Measurements from ENCODE around the gene HNRNPH3.

The HNRNPH3 gene

DNA sequence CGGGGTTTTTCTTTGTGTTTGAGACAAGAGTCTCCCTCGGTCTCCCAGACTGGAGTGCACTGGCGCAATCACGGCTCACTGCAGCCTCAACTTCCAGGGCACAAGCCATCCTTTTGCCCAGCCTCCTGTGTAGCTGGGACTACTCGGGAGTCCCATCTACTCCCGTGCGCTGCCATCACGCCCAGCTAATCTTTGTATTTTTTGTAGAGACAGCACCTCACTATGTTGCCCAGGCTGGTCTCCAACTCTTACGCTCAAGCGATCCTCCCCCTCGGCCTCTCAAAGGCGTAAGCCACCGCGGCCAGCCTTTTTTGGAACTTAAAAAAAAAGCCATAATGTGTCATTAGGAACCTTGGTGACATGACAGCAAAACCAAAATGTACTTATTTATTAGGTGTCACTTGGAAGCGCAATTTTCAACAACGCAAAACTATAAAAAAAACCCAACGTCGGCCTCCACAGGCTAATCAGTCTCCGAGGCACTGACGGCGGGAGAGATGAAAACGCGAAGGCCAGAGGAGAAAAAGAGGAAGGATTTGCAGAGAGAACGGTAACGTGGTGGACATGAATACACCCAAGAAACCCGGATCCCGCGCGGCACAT lies 911 bp upstream of the HNRNPH3 start:
- peak in 30 of 51 donors; percentile 8 to 89 (median 38) for DNase-seq

DNA sequence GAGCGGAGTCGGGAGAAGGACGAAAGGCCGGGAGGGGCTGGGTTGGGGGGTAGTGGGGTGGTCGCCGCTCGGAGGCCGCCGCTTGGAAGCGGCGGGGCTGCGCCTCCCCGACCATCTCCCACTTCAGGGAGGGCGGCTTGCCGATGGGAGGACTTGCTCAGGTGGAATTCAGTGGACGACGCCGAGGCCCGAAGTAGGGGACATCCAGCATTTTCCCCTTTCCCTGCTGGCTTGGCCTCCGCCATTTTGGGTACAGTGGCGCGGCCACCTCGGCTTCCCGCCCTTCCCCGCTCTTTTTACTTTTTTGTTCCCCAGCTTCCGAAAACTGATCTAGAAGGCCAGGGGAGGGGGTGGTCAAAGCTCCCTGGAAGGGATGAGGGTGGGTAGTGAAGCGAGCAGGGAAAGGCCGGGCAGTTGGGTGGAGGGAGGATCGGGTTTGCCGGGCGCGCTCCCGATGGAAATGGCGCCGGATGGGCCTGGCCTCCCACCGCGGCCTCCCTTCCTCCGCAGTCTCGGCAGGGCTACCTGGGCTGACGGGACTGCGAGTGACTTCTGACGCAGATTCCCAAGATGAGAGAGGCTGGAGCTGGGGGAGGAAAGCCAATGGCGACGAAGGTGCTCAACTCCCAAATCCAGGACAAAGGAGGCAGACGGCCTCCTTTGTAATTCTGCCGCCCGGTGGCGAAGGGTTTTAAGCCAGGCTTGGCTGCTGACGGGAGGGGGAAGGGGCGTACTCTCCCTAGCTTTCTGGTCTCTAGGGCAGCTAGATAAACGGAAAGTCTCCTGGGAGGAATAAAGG lies 594 bp downstream of the HNRNPH3 start, which contains the start of gene PBLD:
TSS of gene PBLD (minus strand) at position 670 of the 799 bp plus-strand sequence. CDS start 26,084 bp downstream, outside the sequence.
- DNase-seq, result peak; percentile 13 to 93 (median 66)

DNA sequence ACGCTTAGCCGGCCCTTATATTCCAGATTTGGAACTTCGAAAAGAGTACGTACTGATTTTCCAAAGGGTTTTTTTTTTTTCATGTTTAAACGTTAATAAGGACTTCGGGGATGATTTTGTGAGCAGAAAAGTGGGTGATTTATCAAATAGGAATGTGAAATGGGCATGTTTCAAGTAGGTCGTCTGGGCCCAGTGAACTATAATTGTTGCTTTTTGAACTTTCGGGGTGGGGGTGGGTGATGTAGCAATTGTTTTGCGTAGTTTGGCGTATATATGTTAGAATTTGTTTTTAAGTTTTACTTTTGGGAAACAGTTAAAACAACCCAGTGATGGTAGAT lies 1.2 kb downstream of the HNRNPH3 start:
- no peak for DNase-seq

DNA sequence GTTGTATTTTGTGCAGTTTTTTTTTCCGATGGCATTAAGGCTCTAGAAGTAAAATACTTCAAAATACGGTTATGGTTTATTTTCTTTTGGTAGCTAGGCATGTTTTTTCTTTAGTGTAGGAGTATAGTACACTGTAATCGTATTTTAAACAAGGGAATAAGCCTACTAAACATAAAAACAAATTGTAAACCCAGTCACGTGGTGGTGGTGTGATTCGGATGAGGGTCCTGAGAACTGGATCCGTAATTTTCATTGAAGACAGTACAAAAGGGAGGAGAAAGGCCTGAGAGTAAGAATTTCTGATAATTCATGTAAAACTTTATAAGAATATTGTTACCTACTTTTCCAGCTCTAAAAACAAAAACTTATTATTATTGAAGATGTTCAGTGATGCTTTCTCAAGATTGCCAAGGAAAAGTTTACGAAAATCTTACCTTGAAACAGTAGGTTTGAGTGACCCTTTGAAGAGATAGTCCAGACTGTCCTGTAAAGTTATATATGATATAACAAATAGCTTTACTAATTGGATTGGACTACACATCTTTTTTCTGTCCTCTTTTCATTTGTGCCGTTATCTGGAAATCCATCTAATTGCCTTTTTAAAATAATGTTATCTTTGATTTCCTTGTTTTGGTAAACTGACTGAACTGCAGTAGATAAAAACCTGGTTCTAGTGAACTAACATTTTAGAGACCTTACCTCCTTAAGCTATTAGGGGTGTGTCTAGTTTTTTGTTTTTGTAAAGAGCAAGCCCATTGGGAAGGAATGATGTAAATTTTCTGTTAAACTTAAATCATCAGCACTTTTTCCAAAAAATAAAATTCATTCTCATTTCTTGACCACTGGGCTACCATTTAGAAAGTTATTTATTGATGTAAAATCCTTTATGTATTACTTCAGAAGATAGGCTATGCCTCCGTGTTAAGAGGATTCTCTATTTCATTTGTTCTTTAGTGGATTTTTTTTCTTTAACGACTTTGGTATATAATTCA lies 1.9 kb downstream of the HNRNPH3 start:
- peak in 1 of 51 donors; percentile 29 for DNase-seq

DNA sequence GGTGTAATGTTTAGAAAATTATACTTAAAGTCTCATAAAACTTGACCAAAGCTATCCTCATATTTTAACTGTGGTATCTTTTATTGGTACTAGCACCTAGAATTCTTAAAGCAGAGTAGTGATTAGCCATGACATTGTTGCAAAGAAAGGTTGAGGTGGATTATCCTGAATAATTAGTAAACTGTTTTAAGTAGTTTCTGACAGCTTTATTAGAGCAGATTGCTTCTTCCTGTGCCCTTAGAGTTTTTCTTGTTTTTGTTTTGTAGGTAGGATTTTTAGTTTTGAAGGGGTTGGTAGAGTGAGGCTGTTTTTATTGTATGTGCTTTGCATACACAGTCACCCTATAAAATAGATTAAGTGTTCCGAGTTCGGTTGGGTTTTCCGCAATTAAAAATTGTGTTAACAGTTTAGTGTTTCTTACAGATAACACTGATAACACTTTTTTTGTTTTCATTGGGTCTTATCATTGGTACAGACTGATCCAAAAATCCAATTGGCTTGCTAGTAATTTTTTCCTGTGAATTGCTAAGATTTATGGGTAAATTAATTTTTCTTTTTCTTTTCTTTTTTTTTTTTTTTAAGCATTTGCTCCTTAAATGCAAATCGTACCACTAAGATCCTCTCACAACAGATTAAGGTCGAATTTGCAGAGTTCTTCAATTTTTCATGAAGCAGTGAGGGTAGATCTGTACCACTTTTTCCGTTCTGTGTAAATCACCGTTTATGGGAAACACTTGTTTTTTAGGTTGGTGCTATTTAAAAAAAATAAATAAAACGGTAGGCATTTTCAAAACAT lies 3.0 kb downstream of the HNRNPH3 start:
- DNase-seq, result no peak

DNA sequence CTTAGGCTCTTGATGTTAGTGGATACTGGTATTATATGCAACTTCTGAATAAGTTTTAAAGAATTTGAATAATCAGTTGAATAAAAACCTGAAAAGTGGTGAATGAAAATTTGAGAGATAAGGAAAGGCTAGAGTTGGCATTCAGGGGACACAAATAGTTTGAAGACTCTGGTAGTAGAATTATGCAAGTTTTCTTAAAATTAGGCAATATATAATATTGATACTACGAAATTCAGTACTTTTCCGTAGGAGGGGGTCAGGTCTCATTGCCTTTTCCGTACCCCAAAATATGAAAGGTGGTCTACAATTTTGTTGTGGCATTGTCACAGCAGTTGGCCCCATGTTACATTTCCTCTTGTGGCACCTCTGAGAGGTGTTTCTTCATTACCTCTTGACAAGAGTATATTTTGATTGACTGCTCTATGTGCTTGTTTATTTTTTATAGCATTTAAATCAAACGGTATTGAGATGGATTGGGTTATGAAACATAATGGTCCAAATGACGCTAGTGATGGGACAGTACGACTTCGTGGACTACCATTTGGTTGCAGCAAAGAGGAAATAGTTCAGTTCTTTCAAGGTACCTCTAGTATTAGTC lies 5.0 kb downstream of the HNRNPH3 start:
- no peak for DNase-seq

DNA sequence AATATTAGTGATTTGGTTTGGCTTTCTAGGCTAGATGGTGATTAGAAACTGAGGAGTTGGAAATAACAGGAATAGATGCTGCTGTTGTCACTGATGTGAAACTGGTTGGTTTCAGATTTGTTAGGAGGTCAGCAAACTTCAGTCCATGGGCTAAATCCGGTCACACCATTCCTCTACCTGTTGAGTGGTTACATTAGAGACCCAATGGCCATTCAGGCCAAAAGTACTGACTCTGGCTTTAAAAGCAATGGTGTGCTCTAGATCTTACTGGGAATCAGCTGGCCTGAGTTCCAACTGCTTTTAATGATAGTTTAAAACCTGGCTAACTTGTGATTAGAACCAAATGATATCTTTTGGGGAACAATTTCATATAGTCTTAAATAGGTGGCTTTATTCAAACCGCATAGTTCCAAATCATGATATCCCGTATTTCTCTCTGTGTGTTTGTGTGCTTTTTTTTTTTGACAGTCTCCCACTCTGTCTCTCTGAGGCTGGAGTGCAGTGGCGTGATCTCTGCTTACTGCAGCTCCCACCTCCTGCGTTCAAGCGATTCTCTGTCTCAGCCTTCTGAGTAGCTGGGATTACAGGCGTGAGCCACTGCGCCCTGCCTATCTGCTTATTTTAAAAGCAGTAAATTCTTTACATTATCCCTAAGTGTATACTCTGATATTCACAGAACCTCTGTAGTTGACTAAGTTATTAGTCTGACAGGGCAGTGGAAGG lies 8.7 kb downstream of the HNRNPH3 start:
- no peak for DNase-seq

DNA sequence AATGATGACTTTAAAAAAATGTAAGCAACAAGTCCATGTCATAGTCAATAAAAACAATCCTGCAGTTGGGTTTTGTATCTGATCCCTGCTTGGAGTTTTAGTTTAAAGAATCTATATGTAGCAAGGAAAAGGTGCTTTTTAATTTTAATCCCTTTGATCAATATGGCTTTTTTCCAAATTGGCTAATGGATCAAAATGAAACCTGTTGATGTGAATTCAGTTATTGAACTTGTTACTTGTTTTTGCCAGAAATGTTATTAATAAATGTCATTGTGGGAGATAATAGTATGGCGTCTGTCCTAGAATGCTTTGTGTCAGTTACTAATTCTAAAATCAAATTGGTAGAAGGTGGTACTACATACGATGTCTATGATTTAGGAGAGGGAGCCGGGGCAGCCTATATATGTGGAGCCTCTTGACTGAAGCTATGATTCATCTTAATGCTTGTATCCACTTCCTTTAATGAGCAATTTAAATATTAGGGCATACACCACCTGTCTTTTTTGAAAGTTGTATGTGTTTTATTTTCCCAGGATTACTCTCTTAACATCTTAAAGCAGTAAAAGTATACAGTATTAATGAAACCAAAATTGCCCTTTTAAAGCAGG lies 11.1 kb downstream of the HNRNPH3 start:
- no peak for DNase-seq

DNA sequence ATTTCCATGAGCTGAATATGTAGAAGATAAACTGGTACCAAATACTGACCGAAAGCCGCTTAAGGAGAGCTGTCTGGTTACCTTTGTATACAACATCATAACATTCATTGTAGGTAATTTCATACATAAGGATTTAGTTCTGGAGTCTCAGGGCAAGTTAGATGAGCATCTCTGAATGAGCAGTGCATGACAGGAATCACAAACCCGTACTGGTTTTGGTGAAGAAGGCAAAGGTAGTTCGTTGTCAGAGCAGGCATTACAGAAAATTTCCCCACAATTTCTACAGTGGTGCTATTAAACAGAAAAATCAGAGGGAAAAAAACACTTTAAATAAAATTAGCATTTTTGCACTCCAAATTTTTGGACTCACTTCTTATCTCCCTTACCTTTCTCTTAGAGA lies 13.8 kb downstream of the HNRNPH3 start:
- DNase-seq, result no peak

DNA sequence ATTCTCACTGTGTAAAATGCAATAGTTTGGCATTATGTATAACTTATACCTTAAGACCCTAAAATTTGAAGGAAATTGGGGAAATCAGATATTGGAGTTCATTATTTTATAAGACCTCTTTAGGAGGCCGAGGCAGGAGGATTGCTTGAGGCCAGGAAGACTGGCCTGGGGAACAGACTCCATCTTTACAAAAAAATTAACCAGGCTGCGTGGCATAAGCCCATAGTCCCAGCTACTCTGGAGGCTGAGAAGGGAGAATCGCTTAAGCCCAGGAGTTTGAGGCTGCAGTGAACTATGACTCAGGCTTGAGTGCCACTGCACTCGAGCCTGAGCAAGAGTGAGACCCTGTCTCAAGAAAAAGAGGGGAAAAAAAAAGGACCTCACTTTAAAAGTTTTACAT lies 14.9 kb downstream of the HNRNPH3 start:
- DNase-seq, result no peak

DNA sequence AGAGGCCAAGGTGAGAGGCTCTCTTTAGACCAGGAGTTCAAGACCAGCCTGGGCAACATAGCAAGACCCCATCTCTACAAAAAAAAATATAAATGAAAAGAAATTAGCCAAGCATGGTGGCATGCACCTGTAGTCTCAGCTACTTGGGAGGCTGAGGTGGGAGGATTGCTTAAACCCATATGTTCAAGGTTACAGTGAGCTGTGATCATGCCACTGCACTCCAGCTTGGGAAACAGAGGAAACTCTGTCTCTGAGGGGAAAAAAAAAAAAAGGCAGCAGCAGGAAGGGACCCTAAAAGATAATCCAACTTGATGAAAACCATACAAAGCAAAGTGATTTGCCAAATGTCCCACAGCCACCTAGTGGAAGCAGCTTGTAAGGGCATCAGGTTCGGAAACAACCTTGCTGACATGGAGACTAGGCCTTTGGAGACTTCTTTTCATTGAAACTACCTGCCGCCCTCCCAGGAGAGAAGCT lies 16.4 kb downstream of the HNRNPH3 start:
- peak in 4 of 51 donors; percentile 3 to 11 (median 6) for DNase-seq

DNA sequence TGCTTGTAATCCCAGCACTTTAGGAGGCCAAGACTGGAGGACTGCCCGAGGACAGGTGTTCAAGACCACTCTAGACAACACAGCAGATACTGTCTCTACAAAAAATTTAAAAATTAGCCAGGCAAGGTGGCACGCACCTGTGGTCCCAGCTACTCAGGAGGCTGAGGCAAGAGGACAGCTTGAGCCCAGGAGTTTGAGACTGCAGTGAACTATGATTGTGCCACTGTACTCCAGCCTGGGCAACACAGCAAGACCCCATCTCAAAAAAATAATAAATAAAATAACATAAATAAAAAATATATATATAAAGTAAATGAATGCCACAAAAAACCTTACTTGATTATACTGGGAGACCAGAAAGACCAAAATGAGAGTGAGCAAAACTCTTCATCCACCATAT lies 21.7 kb downstream of the HNRNPH3 start:
- no peak for DNase-seq

DNA sequence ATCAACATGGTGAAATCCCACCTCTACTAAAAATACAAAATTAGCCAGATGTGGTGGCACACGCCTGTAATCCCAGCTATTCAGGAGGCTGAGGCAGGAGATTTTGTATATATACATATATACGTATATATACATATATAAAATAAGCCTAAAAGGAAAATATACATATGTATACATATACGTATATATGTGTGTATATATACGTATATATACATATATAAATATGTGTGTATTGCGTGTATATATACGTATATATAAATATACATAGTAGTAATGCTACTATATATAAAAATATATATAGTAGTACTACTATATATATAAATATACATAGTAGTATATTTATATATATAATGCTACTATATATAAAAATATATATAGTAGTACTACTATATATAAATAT lies 27.3 kb downstream of the HNRNPH3 start:
- DNase-seq, result no peak

DNA sequence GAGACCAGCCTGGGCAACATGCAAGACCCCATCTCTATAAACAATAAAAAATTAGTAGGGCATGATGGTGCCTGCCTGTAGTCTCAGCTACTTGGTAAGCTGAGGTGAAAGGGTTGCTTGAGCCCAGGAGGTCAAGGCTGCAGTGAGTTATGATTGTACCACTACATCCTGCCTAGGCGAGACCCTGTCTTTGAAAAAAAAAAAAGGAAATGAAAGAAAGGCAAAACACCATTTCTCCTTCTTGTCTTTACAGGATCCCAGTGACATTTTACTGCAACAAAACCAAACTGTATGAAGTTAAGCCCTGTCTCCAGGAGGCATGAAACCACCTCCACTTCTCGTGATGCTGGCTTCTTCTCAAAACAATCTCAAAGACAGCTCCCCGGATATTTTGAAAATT lies 30.7 kb downstream of the HNRNPH3 start:
- no peak for DNase-seq

DNA sequence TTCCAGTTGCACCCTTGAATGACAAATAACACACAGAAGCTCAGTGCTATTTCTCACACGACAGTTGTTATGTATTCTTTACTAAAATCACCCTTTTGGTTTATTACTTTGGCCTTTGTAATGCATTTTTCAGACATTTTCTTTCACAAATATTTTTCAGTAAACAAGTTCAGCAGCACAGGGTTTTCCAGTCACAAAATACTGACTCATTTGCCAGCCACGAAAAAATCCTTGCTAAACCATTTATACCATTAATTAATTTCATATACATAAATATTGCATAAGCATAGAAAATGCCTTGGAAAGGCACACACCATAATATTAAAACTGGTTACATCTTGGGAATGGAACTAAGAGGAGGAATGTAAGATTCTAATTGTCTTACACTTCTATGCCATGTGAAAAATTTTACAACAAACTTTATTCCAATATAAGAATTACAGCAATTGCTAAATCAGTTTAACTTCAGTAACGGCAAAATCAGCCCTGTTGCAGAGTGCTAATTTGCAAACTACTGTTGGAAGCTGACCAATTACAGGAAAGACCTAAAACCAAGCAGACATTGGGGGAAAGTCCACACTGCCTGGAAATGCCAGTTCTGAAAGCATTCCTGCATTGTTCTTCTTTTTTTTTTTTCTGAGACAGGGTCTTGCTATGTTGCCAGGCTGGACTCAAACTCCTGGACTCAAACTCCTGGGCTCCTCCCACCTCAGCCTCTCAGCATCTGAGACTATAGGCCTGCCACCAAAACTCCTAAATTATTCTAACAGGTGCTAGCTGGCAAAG lies 32.4 kb downstream of the HNRNPH3 start:
- DNase-seq, result no peak

DNA sequence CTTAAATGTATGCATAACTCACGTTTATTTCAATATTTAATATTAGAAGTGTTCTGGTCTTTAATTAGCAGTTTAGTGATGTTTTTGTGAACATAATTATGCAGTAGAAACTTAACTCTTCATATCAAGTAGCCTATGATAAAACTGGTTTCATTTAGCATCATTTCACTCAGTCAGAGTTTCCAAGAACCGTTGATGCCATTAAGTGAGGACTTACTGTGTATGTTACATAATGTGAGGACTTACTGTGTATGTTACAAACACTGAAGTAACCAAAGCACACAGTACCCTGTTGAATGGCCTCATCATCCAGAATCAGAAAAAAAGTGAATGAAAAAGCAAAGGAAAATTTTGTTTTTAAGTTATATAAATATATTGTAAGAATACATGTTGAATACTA lies 33.7 kb downstream of the HNRNPH3 start:
- DNase-seq, result no peak

DNA sequence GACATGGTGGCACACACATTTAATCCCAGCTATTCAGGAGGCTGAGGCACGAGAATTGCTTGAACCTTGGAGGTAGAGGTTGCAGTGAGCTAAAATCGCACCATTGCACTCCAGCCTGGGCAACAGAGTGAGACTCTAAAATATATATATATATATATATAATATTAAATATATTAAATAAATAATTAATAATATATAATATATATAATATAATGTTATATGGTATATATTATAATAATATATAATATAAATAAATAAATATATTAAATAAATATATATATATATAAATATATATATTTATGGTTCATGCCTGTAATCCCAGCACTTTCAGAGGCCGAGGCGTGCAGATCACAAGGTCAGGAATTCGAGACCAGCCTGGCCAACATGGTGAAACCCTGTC lies 34.7 kb downstream of the HNRNPH3 start:
- no peak for DNase-seq

DNA sequence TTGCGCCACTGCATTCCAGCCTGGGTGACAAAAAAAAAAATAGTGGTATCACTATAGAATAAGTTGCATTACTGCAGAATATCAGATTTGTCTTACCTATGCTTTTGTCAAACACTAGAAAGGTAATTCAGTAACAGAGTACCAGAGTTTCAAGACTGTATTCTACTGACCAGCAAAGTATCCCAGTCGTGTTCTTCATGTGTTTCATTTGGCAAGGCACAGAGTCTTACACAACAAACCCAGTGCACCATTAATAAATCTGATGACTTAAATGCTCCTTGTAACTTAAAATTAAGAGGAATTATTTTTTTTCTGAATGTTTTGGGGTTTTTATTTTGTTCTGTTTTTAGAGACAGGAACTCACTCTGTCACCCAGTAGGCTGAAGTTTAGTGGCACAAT lies 35.3 kb downstream of the HNRNPH3 start:
- no peak for DNase-seq

DNA sequence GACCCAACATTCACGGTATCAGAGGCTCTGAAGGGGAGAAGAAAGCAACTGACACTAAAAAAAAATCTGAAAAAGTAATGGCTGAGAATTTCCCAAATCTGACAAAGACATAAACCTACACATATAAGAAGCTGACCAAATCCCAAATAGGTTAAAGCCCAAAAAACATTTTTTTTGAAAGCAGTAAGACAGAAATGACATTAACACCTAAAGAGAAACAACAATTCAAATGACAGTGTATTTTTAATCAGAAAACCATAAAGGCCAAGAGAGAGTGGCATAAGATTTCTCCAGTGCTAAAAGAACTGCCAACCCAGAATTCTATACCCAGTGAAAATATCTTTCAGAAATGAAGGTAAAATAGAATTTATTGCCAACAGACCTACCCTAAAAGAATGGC lies 39.7 kb downstream of the HNRNPH3 start:
- no peak for DNase-seq

Measured in hypothalamus (tissue), 51 donors.